NCI-H69 (cell line): ENCODE measurements around the gene SNX32.
"Not testable (repeated sequence)": the region's sequence is repeated elsewhere in the genome, so short reads cannot be mapped to it uniquely, and the experiment has no call there.

ENCODE experiments used
- DNase-seq: peaks from one replicate; lab custom pipeline; 2025; lab: John Stamatoyannopoulos, UW

SNX32 gene

GRCh38 chr11:65829459-65829858 lies 4.3 kb upstream of the SNX32 start:
- DNase-seq = no peak

GRCh38 chr11:65832231-65832630 lies 1.5 kb upstream of the SNX32 start:
- DNase-seq = not testable (repeated sequence)

- no peak for DNase-seq
Observed at GRCh38 chr11:65834202-65834601, 439 bp downstream of the SNX32 start.

- no peak for DNase-seq
Observed at GRCh38 chr11:65842144-65842543, 8.4 kb downstream of the SNX32 start.

- no peak for DNase-seq
Observed at GRCh38 chr11:65843811-65844210, 10.0 kb downstream of the SNX32 start.

GRCh38 chr11:65844231-65844872 lies 10.6 kb downstream of the SNX32 start:
- no peak for DNase-seq

DNA sequence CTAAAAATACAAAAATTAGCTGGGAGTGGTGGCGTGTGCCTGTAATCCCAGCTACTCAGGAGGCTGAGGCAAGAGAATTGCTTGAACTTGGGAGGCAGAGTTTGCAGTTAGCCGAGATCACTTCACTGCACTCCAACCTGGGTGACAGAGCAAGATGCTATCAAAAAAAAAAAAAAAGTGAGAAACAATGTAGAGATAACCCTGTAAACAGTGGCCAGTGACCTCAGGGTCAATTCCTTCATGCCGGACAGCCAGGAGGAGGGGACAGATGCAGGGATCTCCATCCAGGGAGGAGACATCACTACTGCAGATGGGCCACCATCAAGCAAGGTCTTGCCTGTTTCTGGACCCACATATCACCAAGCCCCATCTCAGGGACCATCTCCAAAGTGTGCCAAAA lies 14.0 kb downstream of the SNX32 start:
- no peak for DNase-seq

- DNase-seq = not testable (repeated sequence)
Observed at GRCh38 chr11:65848693-65849092, 14.9 kb downstream of the SNX32 start.

- no peak for DNase-seq
Observed at GRCh38 chr11:65849366-65849765, 15.6 kb downstream of the SNX32 start.

DNA sequence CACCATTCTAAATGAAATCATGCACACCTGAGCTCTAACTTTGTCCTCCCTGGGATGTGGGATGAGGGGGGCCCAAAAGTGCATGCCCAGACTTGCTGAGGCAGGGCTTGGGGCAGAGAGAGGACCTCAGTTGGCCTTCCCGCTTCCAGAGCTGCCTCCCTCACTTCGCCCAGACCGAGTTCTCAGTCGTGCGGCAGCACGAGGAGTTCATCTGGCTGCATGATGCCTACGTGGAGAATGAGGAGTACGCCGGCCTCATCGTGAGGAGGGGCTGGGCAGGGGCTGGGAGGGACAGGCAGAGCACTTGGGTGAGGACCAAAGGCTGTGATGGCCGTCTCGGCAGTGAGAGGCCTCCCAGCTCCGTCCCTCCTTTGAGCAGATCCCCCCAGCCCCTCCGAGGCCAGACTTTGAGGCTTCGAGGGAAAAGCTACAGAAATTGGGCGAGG lies 16.0 kb downstream of the SNX32 start:
- DNase-seq = no peak

GRCh38 chr11:65850217-65851082 lies 16.7 kb downstream of the SNX32 start:
- DNase-seq = no peak

- peak; percentile 31 for DNase-seq
Observed at GRCh38 chr11:65851083-65851579, 17.4 kb downstream of the SNX32 start.

DNA sequence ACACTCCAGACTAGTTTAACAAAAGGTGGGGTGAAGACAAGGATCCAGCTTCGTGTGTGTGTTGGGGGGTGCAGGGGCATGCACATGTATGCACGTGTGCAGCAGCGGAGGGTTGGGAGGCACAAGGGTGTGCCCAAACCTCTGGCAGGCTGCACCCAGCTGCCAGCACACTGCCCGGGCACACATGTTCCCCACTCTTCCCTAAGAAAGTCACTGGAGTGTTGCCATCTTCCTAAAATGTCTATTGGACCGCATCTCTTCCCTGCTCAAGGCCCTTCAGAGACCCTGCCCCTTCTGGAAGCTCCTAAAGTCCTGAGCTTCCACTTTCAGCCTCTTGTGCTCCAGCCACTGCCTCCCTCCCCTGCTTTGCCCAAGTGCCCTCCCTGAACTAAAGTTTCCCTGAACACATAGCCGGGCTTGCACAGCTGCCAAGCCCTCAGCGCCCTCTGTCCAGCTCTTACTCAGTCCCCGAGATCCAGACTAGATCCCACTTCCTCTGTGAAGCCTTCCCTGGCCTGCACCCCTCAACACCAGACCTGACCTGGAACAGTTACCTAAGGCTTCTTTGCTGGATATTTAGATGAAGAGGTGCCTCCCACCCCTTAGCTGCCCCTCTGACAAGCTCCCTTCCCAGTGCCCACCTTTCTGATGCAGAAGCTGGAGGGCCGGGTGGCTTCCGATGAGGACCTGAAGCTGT lies 18.2 kb downstream of the SNX32 start:
- DNase-seq = no peak

- no peak for DNase-seq
Observed at GRCh38 chr11:65852508-65853245, 18.9 kb downstream of the SNX32 start.

- no peak for DNase-seq
Observed at GRCh38 chr11:65853246-65853979, 19.6 kb downstream of the SNX32 start.

GRCh38 chr11:65854161-65854592 lies 20.4 kb downstream of the SNX32 start:
- DNase-seq = no peak

- no peak for DNase-seq
Observed at GRCh38 chr11:65854852-65855837, 21.4 kb downstream of the SNX32 start.

DNA sequence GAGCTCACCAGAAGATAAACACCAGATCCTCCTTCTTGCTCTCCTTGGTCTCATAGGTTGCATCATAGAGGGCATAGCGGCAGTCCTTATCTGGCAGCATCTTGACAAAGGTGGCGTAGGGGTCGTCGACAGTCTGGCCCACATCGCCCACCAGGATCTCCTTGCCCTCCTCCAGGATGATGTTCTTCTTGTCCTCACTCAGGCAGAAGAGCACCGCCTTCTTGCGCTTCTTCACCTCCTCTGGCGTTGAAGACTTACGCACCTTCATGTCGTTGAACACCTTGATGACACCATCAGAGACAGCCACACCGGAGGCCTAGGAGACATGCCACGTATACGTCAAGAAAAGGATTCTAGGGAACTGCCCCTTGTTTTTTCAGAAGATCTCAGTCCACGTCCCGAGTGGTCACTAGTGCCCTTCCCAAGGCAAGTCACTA lies 22.2 kb downstream of the SNX32 start:
- no peak for DNase-seq

DNA sequence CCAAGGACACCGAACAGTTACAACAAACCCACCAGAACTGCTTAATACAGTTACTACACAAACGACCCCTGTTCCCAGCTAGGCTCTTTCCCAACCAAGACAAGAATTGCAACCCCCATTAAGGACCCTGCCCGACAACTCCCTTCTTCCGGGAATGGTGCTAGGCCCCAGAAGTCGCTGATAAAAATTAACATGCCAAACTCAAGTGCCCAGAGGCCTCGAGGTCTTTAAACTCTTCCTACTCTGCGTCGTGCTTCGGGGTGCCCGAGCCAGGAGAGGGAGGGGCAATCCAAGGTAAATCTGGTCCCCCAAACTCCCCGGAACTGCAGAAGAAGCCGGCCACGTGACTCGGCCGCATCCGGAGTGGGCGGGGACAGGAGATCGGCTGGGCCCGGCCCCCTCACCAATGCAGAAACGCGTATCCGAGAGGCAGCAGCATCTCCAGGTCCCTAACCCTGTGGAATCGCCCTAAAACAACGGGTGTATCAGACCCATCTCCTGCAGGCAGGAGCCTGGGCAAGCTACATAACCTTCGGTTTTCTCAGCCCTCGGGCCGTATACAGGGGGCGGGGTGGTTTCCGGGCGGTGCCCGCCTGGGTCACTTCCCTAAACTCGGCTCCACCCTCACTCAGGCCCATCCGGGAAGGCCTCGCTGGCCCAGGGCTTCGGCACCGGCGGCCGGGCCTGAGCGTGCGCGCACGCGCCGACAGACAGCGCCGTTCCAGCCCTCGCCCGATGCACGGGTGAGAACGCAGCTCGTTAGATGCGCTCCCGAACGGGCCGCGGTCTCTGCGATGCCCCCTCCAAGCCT lies 23.1 kb downstream of the SNX32 start:
- peak; percentile 77 for DNase-seq
